NCI-H2227 treated with DMSO at 0.1 percent for 48 hours (cell line): ENCODE measurements around the gene AKAP10.
A peak's percentile ranks its signal among the peaks of the same experiment; 100 is the strongest.
"Not testable (repeated sequence)": the region's sequence is repeated elsewhere in the genome, so short reads cannot be mapped to it uniquely, and the experiment has no call there.

Experiments
- DNase-seq: peaks from one replicate; lab custom pipeline; 2025; lab: John Stamatoyannopoulos, UW

Gene AKAP10

GRCh38 chr17:19867329-19868078 is 110.1 kb downstream of the AKAP10 start, which contains the start of gene ULK2:
TSS of gene ULK2 (minus strand) at chr17:19867936. CDS start at chr17:19867417, 519 bp downstream.
- peak; percentile 19 for DNase-seq

- peak; percentile 23 for DNase-seq
Observed at GRCh38 chr17:19867079-19867328, 110.6 kb downstream of the AKAP10 start.

GRCh38 chr17:19865021-19865420 is 112.6 kb downstream of the AKAP10 start:
- no peak for DNase-seq

GRCh38 chr17:19860647-19861177 is 116.9 kb downstream of the AKAP10 start:
- not testable (repeated sequence) for DNase-seq

- DNase-seq, result no peak
Observed at GRCh38 chr17:19857640-19858039, 120.0 kb downstream of the AKAP10 start.
